HUES6 (cell line): ENCODE data around the gene GCNT4.

Source experiments
- H3K27ac ChIP-seq: 2 replicates; pipeline ENCODE4 v1.7.0; 2013; ENCODE audit warnings: low read depth, mild to moderate bottlenecking, low read length, inconsistent platforms
- H3K27me3 ChIP-seq: 2 replicates; pipeline ENCODE4 v1.6.1; 2013; ENCODE audit warnings: low read length; ENCODE audit not compliant: control insufficient read depth, insufficient read depth
- H3K36me3 ChIP-seq: 2 replicates; pipeline ENCODE4 v1.6.1; 2013; ENCODE audit warnings: low read length; ENCODE audit not compliant: control insufficient read depth, insufficient read depth
- H3K4me1 ChIP-seq: 2 replicates; pipeline ENCODE4 v1.6.1; 2013; ENCODE audit warnings: low read length; ENCODE audit not compliant: control insufficient read depth, insufficient read depth
- H3K4me3 ChIP-seq: 2 replicates; pipeline ENCODE4 v1.5.1; 2013; ENCODE audit warnings: low read depth, low read length
- H3K9ac ChIP-seq: one replicate; pipeline ENCODE4 v1.6.1; 2013; ENCODE audit warnings: mild to moderate bottlenecking, low read length
- H3K9me3 ChIP-seq: 2 replicates; pipeline ENCODE4 v1.6.1; 2013; ENCODE audit warnings: low read depth, low read length; ENCODE audit not compliant: control insufficient read depth, insufficient read depth

The GCNT4 gene

DNA sequence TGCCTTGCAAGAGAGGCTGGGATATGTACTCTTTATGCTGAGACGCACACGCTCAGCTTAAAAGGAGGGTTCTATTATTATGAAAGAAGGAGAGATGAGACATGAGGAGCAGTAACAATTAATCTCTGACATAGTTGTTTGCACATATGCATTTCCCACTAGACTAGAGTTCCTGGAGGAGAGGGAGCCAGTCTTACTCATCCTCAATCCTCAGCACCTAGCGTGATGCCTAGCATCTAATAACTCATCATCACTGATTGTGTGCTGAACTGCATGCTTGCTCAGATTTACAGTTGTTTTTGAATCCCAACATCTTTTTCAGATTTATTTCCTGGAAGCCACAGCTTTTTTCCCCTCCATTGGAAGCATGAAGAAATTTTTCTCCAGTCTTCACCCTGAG is 35.5 kb downstream of the GCNT4 start:
- Histone ChIP-seq H3K9me3 (no peaks in the 10 kb centered on the region), H3K4me1 (0 out of 2 replicates have a peak, but pooled peaks cover 4% of the 10 kb centered on the region), H3K4me3 (no peak overlapping the region), H3K9ac (no peak overlapping the region), H3K27me3 (no peaks in the 10 kb centered on the region), H3K27ac (no peak overlapping the region), H3K36me3 (no peaks in the 10 kb centered on the region)

DNA sequence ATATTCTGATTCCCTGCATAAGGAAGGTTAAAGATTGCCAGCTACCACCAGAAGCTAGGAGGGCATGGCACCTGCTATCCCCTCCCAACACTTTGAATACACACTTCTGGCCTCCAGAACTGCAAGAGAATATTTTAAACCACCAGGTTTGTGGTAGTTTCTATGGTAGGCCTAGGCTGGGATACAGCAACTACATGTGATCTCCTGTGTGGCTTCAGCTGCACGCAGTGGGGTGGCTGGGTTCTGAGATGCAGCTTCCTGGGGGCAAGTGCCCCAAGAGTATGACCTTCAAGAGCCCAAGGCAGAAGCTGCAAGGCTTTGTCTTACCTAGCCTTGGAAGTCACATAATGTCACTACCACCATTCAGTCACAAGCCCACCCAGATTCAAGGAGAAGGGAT is 39.6 kb downstream of the GCNT4 start:
- Histone ChIP-seq H3K4me1 (no peaks in the 10 kb centered on the region), H3K9me3 (no peaks in the 10 kb centered on the region), H3K36me3 (no peaks in the 10 kb centered on the region), H3K27me3 (no peaks in the 10 kb centered on the region), H3K4me3 (no peak overlapping the region), H3K9ac (no peak overlapping the region), H3K27ac (no peak overlapping the region)

GRCh38 chr5:75010838-75011237 is 41.5 kb downstream of the GCNT4 start:
- H3K9me3 ChIP-seq, result peaks cover 2% of the 10 kb centered on the region
- H3K36me3 ChIP-seq, result no peaks in the 10 kb centered on the region
- peaks cover 13% of the 10 kb centered on the region for H3K4me1 ChIP-seq
- H3K4me3 ChIP-seq, result no peak overlapping the region
- no peak overlapping the region for H3K9ac ChIP-seq
- no peak overlapping the region for H3K27ac ChIP-seq
- H3K27me3 ChIP-seq, result no peaks in the 10 kb centered on the region

DNA sequence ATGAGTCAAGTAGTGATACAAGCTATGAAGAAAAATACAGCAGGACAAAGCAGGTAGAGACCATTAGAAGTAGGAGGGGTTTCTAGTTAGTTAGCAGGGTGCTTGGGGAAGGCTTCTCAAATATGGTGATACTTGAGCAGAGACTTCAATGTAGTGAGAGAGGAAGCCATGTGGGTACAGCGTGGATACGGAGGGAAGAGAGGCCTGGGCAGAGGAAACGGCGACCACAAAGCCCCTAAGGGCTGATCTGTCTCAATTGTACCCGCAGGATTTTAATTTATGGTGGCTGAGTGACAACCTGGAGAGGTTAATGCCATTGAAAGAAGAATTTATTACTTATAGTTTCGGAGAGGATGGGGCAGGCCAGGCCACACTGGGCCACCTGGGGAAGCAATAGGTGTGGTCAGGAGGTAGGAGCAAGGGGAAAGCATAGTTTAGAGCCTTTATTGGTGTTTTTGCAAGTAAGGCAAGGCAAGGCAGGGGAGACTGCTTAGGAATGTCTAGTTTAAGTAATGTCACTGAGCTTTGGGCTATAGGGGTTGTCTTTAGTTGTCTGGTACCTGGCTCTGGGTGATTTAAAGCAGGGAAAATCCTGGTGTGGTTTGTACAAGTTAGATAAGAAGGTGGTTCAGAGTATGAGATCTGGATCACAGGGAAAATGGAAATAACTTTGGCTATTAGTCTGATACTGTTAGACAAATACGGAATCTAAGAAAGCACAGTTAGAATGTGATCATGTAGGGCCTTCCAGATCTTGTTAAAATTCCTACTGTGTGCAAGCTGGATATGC is 42.6 kb downstream of the GCNT4 start:
- Histone ChIP-seq H3K36me3 (no peaks in the 10 kb centered on the region), H3K27ac (no peak overlapping the region), H3K27me3 (no peaks in the 10 kb centered on the region), H3K9ac (no peak overlapping the region), H3K4me1 (peaks cover 13% of the 10 kb centered on the region), H3K9me3 (peaks cover 6% of the 10 kb centered on the region), H3K4me3 (no peak overlapping the region)

GRCh38 chr5:75006865-75007822 is 45.2 kb downstream of the GCNT4 start:
- no peak overlapping the region for H3K9ac ChIP-seq
- H3K9me3 ChIP-seq, result peaks cover 12% of the 10 kb centered on the region
- no peak overlapping the region for H3K27ac ChIP-seq
- H3K4me1 ChIP-seq, result peaks cover 13% of the 10 kb centered on the region
- no peaks in the 10 kb centered on the region for H3K36me3 ChIP-seq
- H3K27me3 ChIP-seq, result no peaks in the 10 kb centered on the region
- H3K4me3 ChIP-seq, result no peak overlapping the region

GRCh38 chr5:75005561-75005960 is 46.8 kb downstream of the GCNT4 start:
- Histone ChIP-seq H3K4me1 (peaks cover 13% of the 10 kb centered on the region), H3K27me3 (no peaks in the 10 kb centered on the region), H3K36me3 (no peaks in the 10 kb centered on the region), H3K9ac (no peak overlapping the region), H3K9me3 (peaks cover 12% of the 10 kb centered on the region), H3K27ac (no peak overlapping the region), H3K4me3 (no peak overlapping the region)
